ENCODE results near the gene ERMN.
"Not testable (repeated sequence)": the region's sequence is repeated elsewhere in the genome, so short reads cannot be mapped to it uniquely, and the experiment has no call there.

ERMN gene

GRCh38 chr2:157325786-157326185 lies at the start of gene ERMN:
TSS of gene ERMN (minus strand) at chr2:157325824. CDS start at chr2:157325642, 182 bp downstream.
- H3K27ac ChIP-seq (ENCODE audit: low read length), result no peak within 1 kb of the TSS
- no peaks in the 10 kb centered on the region for H3K9me3 ChIP-seq (ENCODE audit: control insufficient read depth in 2 of 2, low read length in 2 of 2)
- H3K36me3 ChIP-seq (ENCODE audit: control insufficient read depth in 2 of 2, insufficient read depth in 2 of 2, low read length in 2 of 2), result no peaks in the 10 kb centered on the region
- no peak within 1 kb of the TSS for H3K9ac ChIP-seq (ENCODE audit: low read length in 2 of 2)
- no peaks in the 10 kb centered on the region for H3K4me1 ChIP-seq (ENCODE audit: control insufficient read depth, insufficient read depth, low read length)
- no peaks in the 10 kb centered on the region for H3K27me3 ChIP-seq (ENCODE audit: control insufficient read depth in 1 of 2, insufficient read depth in 2 of 2, low read length in 2 of 2)
- no peak within 1 kb of the TSS for H3K4me3 ChIP-seq (ENCODE audit: low read length in 2 of 2)

GRCh38 chr2:157375384-157375783 lies 49.8 kb upstream of the ERMN start:
- Histone ChIP-seq H3K4me1 (ENCODE audit: control insufficient read depth, insufficient read depth, low read length) (no peaks in the 10 kb centered on the region), H3K36me3 (ENCODE audit: control insufficient read depth in 2 of 2, insufficient read depth in 2 of 2, low read length in 2 of 2) (no peaks in the 10 kb centered on the region), H3K4me3 (ENCODE audit: low read length in 2 of 2) (no peak overlapping the region), H3K9me3 (ENCODE audit: control insufficient read depth in 2 of 2, low read length in 2 of 2) (no peaks in the 10 kb centered on the region), H3K9ac (ENCODE audit: low read length in 2 of 2) (no peak overlapping the region), H3K27me3 (ENCODE audit: control insufficient read depth in 1 of 2, insufficient read depth in 2 of 2, low read length in 2 of 2) (no peaks in the 10 kb centered on the region), H3K27ac (ENCODE audit: low read length) (no peak overlapping the region)

- H3K9ac ChIP-seq (ENCODE audit: low read length in 2 of 2), result not testable (repeated sequence)
Observed at GRCh38 chr2:157368508-157368907, 42.9 kb upstream of the ERMN start.

GRCh38 chr2:157367704-157368103 lies 42.1 kb upstream of the ERMN start:
- Histone ChIP-seq H3K36me3 (ENCODE audit: control insufficient read depth in 2 of 2, insufficient read depth in 2 of 2, low read length in 2 of 2) (no peaks in the 10 kb centered on the region), H3K9me3 (ENCODE audit: control insufficient read depth in 2 of 2, low read length in 2 of 2) (no peaks in the 10 kb centered on the region), H3K9ac (ENCODE audit: low read length in 2 of 2) (no peak overlapping the region), H3K27ac (ENCODE audit: low read length) (no peak overlapping the region), H3K4me3 (ENCODE audit: low read length in 2 of 2) (no peak overlapping the region), H3K4me1 (ENCODE audit: control insufficient read depth, insufficient read depth, low read length) (no peaks in the 10 kb centered on the region), H3K27me3 (ENCODE audit: control insufficient read depth in 1 of 2, insufficient read depth in 2 of 2, low read length in 2 of 2) (no peaks in the 10 kb centered on the region)

More at GRCh38 chr2:157368508-157368907, 42.9 kb upstream of the ERMN start:
- H3K27me3 ChIP-seq (ENCODE audit: control insufficient read depth in 1 of 2, insufficient read depth in 2 of 2, low read length in 2 of 2); H3K4me1 ChIP-seq (ENCODE audit: control insufficient read depth, insufficient read depth, low read length); H3K9me3 ChIP-seq (ENCODE audit: control insufficient read depth in 2 of 2, low read length in 2 of 2); H3K27ac ChIP-seq (ENCODE audit: low read length); H3K4me3 ChIP-seq (ENCODE audit: low read length in 2 of 2); H3K36me3 ChIP-seq (ENCODE audit: control insufficient read depth in 2 of 2, insufficient read depth in 2 of 2, low read length in 2 of 2): not testable (repeated sequence)

GRCh38 chr2:157364257-157364974 lies 38.8 kb upstream of the ERMN start:
- H3K9ac ChIP-seq (ENCODE audit: low read length in 2 of 2), result no peak overlapping the region

GRCh38 chr2:157363612-157364101 lies 38.0 kb upstream of the ERMN start:
- H3K36me3 ChIP-seq (ENCODE audit: control insufficient read depth in 2 of 2, insufficient read depth in 2 of 2, low read length in 2 of 2), result no peaks in the 10 kb centered on the region
- H3K27ac ChIP-seq (ENCODE audit: low read length), result no peak overlapping the region
- no peak overlapping the region for H3K9ac ChIP-seq (ENCODE audit: low read length in 2 of 2)
- no peaks in the 10 kb centered on the region for H3K4me1 ChIP-seq (ENCODE audit: control insufficient read depth, insufficient read depth, low read length)
- no peaks in the 10 kb centered on the region for H3K9me3 ChIP-seq (ENCODE audit: control insufficient read depth in 2 of 2, low read length in 2 of 2)
- H3K27me3 ChIP-seq (ENCODE audit: control insufficient read depth in 1 of 2, insufficient read depth in 2 of 2, low read length in 2 of 2), result no peaks in the 10 kb centered on the region
- no peak overlapping the region for H3K4me3 ChIP-seq (ENCODE audit: low read length in 2 of 2)

More at GRCh38 chr2:157364257-157364974, 38.8 kb upstream of the ERMN start:
- H3K27ac ChIP-seq (ENCODE audit: low read length), result no peak overlapping the region
- no peaks in the 10 kb centered on the region for H3K27me3 ChIP-seq (ENCODE audit: control insufficient read depth in 1 of 2, insufficient read depth in 2 of 2, low read length in 2 of 2)
- H3K36me3 ChIP-seq (ENCODE audit: control insufficient read depth in 2 of 2, insufficient read depth in 2 of 2, low read length in 2 of 2), result no peaks in the 10 kb centered on the region
- no peak overlapping the region for H3K4me3 ChIP-seq (ENCODE audit: low read length in 2 of 2)
- H3K4me1 ChIP-seq (ENCODE audit: control insufficient read depth, insufficient read depth, low read length), result no peaks in the 10 kb centered on the region
- no peaks in the 10 kb centered on the region for H3K9me3 ChIP-seq (ENCODE audit: control insufficient read depth in 2 of 2, low read length in 2 of 2)

- H3K27me3 ChIP-seq (ENCODE audit: control insufficient read depth in 1 of 2, insufficient read depth in 2 of 2, low read length in 2 of 2), result no peaks in the 10 kb centered on the region
- no peaks in the 10 kb centered on the region for H3K36me3 ChIP-seq (ENCODE audit: control insufficient read depth in 2 of 2, insufficient read depth in 2 of 2, low read length in 2 of 2)
- H3K4me1 ChIP-seq (ENCODE audit: control insufficient read depth, insufficient read depth, low read length), result no peaks in the 10 kb centered on the region
- no peak overlapping the region for H3K9ac ChIP-seq (ENCODE audit: low read length in 2 of 2)
- H3K27ac ChIP-seq (ENCODE audit: low read length), result no peak overlapping the region
- no peak overlapping the region for H3K4me3 ChIP-seq (ENCODE audit: low read length in 2 of 2)
- H3K9me3 ChIP-seq (ENCODE audit: control insufficient read depth in 2 of 2, low read length in 2 of 2), result no peaks in the 10 kb centered on the region
Observed at GRCh38 chr2:157362627-157363026, 37.0 kb upstream of the ERMN start.

GRCh38 chr2:157361526-157361925 lies 35.9 kb upstream of the ERMN start:
- Histone ChIP-seq H3K9me3 (ENCODE audit: control insufficient read depth in 2 of 2, low read length in 2 of 2) (no peaks in the 10 kb centered on the region), H3K4me3 (ENCODE audit: low read length in 2 of 2) (no peak overlapping the region), H3K27me3 (ENCODE audit: control insufficient read depth in 1 of 2, insufficient read depth in 2 of 2, low read length in 2 of 2) (no peaks in the 10 kb centered on the region), H3K27ac (ENCODE audit: low read length) (no peak overlapping the region), H3K9ac (ENCODE audit: low read length in 2 of 2) (no peak overlapping the region), H3K4me1 (ENCODE audit: control insufficient read depth, insufficient read depth, low read length) (no peaks in the 10 kb centered on the region), H3K36me3 (ENCODE audit: control insufficient read depth in 2 of 2, insufficient read depth in 2 of 2, low read length in 2 of 2) (no peaks in the 10 kb centered on the region)

- H3K4me3 ChIP-seq (ENCODE audit: low read length in 2 of 2), result no peak overlapping the region
- no peaks in the 10 kb centered on the region for H3K36me3 ChIP-seq (ENCODE audit: control insufficient read depth in 2 of 2, insufficient read depth in 2 of 2, low read length in 2 of 2)
- no peaks in the 10 kb centered on the region for H3K4me1 ChIP-seq (ENCODE audit: control insufficient read depth, insufficient read depth, low read length)
Observed at GRCh38 chr2:157359628-157360027, 34.0 kb upstream of the ERMN start.

GRCh38 chr2:157355618-157356017 lies 30.0 kb upstream of the ERMN start:
- Histone ChIP-seq H3K9me3 (ENCODE audit: control insufficient read depth in 2 of 2, low read length in 2 of 2) (no peaks in the 10 kb centered on the region), H3K36me3 (ENCODE audit: control insufficient read depth in 2 of 2, insufficient read depth in 2 of 2, low read length in 2 of 2) (no peaks in the 10 kb centered on the region), H3K27me3 (ENCODE audit: control insufficient read depth in 1 of 2, insufficient read depth in 2 of 2, low read length in 2 of 2) (no peaks in the 10 kb centered on the region), H3K27ac (ENCODE audit: low read length) (no peak overlapping the region), H3K4me1 (ENCODE audit: control insufficient read depth, insufficient read depth, low read length) (no peaks in the 10 kb centered on the region), H3K9ac (ENCODE audit: low read length in 2 of 2) (no peak overlapping the region), H3K4me3 (ENCODE audit: low read length in 2 of 2) (no peak overlapping the region)

More at GRCh38 chr2:157359628-157360027, 34.0 kb upstream of the ERMN start:
- Histone ChIP-seq H3K9me3 (ENCODE audit: control insufficient read depth in 2 of 2, low read length in 2 of 2) (no peaks in the 10 kb centered on the region), H3K9ac (ENCODE audit: low read length in 2 of 2) (no peak overlapping the region), H3K27ac (ENCODE audit: low read length) (no peak overlapping the region), H3K27me3 (ENCODE audit: control insufficient read depth in 1 of 2, insufficient read depth in 2 of 2, low read length in 2 of 2) (no peaks in the 10 kb centered on the region)

GRCh38 chr2:157349949-157350515 lies 24.4 kb upstream of the ERMN start:
- H3K9me3 ChIP-seq (ENCODE audit: control insufficient read depth in 2 of 2, low read length in 2 of 2), result no peaks in the 10 kb centered on the region
- H3K4me1 ChIP-seq (ENCODE audit: control insufficient read depth, insufficient read depth, low read length), result no peaks in the 10 kb centered on the region

More at GRCh38 chr2:157349949-157350515, 24.4 kb upstream of the ERMN start:
- H3K36me3 ChIP-seq (ENCODE audit: control insufficient read depth in 2 of 2, insufficient read depth in 2 of 2, low read length in 2 of 2), result no peaks in the 10 kb centered on the region
- H3K9ac ChIP-seq (ENCODE audit: low read length in 2 of 2), result no peak overlapping the region
- no peak overlapping the region for H3K27ac ChIP-seq (ENCODE audit: low read length)
- H3K4me3 ChIP-seq (ENCODE audit: low read length in 2 of 2), result no peak overlapping the region
- H3K27me3 ChIP-seq (ENCODE audit: control insufficient read depth in 1 of 2, insufficient read depth in 2 of 2, low read length in 2 of 2), result no peaks in the 10 kb centered on the region
